CD4-positive, alpha-beta memory T cell (primary cell): ENCODE measurements around the gene MTMR4. TPM values are rescaled to one million over a fixed set of nuclear protein-coding genes. Genes with fewer than 3 reads are reported as not detected.

Source experiments
- CTCF ChIA-PET: fragments of 350-600 bp; sonication (Branson Sonifier 250); formaldehyde crosslinking; loops from one replicate; lab custom pipeline; 2021; ENCODE audit warnings: inconsistent platforms; ENCODE audit not compliant: partially characterized antibody; lab: Charles Lee
- POLR2A ChIA-PET: fragments of 350-600 bp; sonication (Branson Sonifier 250); formaldehyde crosslinking; loops from one replicate; lab custom pipeline; 2021; ENCODE audit not compliant: partially characterized antibody; lab: Charles Lee
- DNase-seq, 5 donors: peaks; one replicate each; pipeline versions ENCODE4 v3.0.0 to v3.0.0-alpha.2; 2020 to 2022; ENCODE audit warnings: mixed read lengths in 1 of 5
- H3K27ac ChIP-seq: one replicate; pipeline ENCODE4 v1.7.0; 2013; ENCODE audit warnings: low read depth, low read length
- H3K27me3 ChIP-seq: 2 replicates; pipeline ENCODE4 v1.7.0; 2013; ENCODE audit warnings: mild to moderate bottlenecking, low read length, moderate library complexity; ENCODE audit not compliant: insufficient read depth
- H3K36me3 ChIP-seq: 2 replicates; pipeline ENCODE4 v1.7.0; 2013; ENCODE audit warnings: mild to moderate bottlenecking, low read length, moderate library complexity; ENCODE audit not compliant: insufficient read depth
- H3K4me1 ChIP-seq: 2 replicates; pipeline ENCODE4 v1.7.0; 2013; ENCODE audit warnings: mild to moderate bottlenecking, low read length, moderate library complexity; ENCODE audit not compliant: insufficient read depth
- H3K4me3 ChIP-seq, 2 donors: one replicate each; pipeline ENCODE4 v1.7.0; 2013; ENCODE audit warnings: low read length in 2 of 2, mild to moderate bottlenecking in 1 of 2
- H3K9me3 ChIP-seq, 2 donors: one replicate each; pipeline ENCODE4 v1.7.0; 2013; ENCODE audit warnings: low read length in 2 of 2, control low read depth in 1 of 2; ENCODE audit not compliant: control insufficient read depth in 1 of 2
- H3K27ac Mint-ChIP-seq, 7 donors: one replicate each; pipeline ENCODE4 v1.8.0; 2020 to 2021; ENCODE audit warnings: mixed read lengths in 7 of 7, mild to moderate bottlenecking in 6 of 7, inconsistent platforms in 3 of 7, moderate library complexity in 3 of 7
- H3K27me3 Mint-ChIP-seq, 2 donors: one replicate each; pipeline ENCODE4 v1.8.0; 2020 to 2021; ENCODE audit warnings: mixed read lengths in 2 of 2
- H3K36me3 Mint-ChIP-seq, 2 donors: one replicate each; pipeline ENCODE4 v1.8.0; 2020 to 2021; ENCODE audit warnings: mixed read lengths in 2 of 2, inconsistent platforms in 1 of 2, mild to moderate bottlenecking in 1 of 2
- H3K4me1 Mint-ChIP-seq, 4 donors: one replicate each; pipeline ENCODE4 v1.8.0; 2020 to 2021; ENCODE audit warnings: mixed read lengths in 4 of 4, mild to moderate bottlenecking in 1 of 4
- H3K4me3 Mint-ChIP-seq, 8 donors: one replicate each; pipeline ENCODE4 v1.8.0; 2020 to 2021; ENCODE audit warnings: mixed read lengths in 8 of 8, mild to moderate bottlenecking in 7 of 8, moderate library complexity in 6 of 8, inconsistent platforms in 3 of 8
- H3K9me3 Mint-ChIP-seq, 8 donors: one replicate each; pipeline ENCODE4 v1.8.0; 2020 to 2021; ENCODE audit warnings: mixed read lengths in 8 of 8, mild to moderate bottlenecking in 5 of 8, inconsistent platforms in 3 of 8, moderate library complexity in 1 of 8
- intact Hi-C: fragments of 100-400 bp; cut with micrococcal nuclease; formaldehyde crosslinking; loops from one replicate; pipeline ENCODE4 v1.15.1; 2023
- polyA plus RNA-seq, 2 donors: library from polyadenylated mRNA; unstranded; fragments of 300-500 nt; fragmentation: Illumina TruSeq; gene quantifications; one replicate each; pipeline ENCODE4 v1.2.3, GENCODE V29; 2021
- total RNA-seq, 2 experiments: library from RNA; stranded (reverse); gene quantifications; one replicate each; pipeline ENCODE4 v1.2.3, GENCODE V29; 2021

The MTMR4 gene
- total and polyA plus RNA-seq, 4 experiments from 2014 or later, result 17.5 to 65.7 (median 41.9) TPM

- Histone ChIP-seq H3K9me3 (no peaks in the 10 kb centered on the region), H3K36me3 (no peaks in the 10 kb centered on the region), H3K27ac (no peak overlapping the region), H3K4me1 (no peaks in the 10 kb centered on the region), H3K4me3 (no peak overlapping the region), H3K27me3 (no peaks in the 10 kb centered on the region)
- Mint-ChIP-seq H3K4me3 (no peak overlapping the region), H3K27ac (no peak overlapping the region), H3K36me3 (no peaks in the 10 kb centered on the region), H3K4me1 (no peaks in the 10 kb centered on the region), H3K27me3 (peaks cover 0 to 5% of the 10 kb centered on the region in 2 donors), H3K9me3 (no peaks in the 10 kb centered on the region)
- intact Hi-C loops, result no loop called here
- POLR2A ChIA-PET, result no interaction called here
- CTCF ChIA-PET, result interaction anchor here (1.3 kb wide), 1 partner anchor 22 kb away, joined by 3 read pairs; no protein-coding TSS in a partner anchor
- no peak for DNase-seq
Measured at GRCh38 chr17:58538811-58539409, 24.5 kb upstream of the MTMR4 start.

DNA sequence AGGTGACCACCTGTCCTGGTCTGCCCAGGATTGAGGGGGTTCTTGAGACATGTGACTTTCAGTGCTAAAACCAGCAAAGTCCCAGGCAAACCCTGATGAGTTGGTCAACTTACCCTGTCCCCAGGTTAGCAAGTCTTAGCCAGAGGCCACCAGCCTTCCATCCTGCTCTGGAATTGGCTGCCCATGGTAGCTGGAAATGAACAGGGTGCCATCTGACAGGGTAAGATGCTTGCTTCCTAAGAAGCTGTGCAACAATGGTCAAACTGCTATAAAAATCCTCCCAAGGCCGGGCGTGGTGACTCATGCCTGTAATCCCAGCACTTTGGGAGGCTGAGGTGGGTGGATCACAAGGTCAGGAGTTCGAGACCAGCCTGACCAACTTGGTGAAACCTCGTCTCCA is 22.8 kb upstream of the MTMR4 start:
- no peak for DNase-seq
- no peaks in the 10 kb centered on the region for H3K9me3 Mint-ChIP-seq
- H3K9me3 ChIP-seq, result no peaks in the 10 kb centered on the region
- ChIA-PET CTCF (interaction anchor here (0.8 kb wide), 1 partner anchor 18 kb away, joined by 4 read pairs; no protein-coding TSS in a partner anchor), POLR2A (no interaction called here)
- no peak overlapping the region for H3K27ac Mint-ChIP-seq
- peaks cover 0 to 5% of the 10 kb centered on the region in 2 donors for H3K27me3 Mint-ChIP-seq
- H3K36me3 Mint-ChIP-seq, result no peaks in the 10 kb centered on the region
- no peaks in the 10 kb centered on the region for H3K36me3 ChIP-seq
- no peaks in the 10 kb centered on the region for H3K27me3 ChIP-seq
- H3K4me1 Mint-ChIP-seq, result peaks cover 0 to 2% (median 0%) of the 10 kb centered on the region in 4 donors
- H3K4me3 ChIP-seq, result no peak overlapping the region
- peaks cover 4% of the 10 kb centered on the region for H3K4me1 ChIP-seq
- no peak overlapping the region for H3K27ac ChIP-seq
- no peak overlapping the region for H3K4me3 Mint-ChIP-seq
- intact Hi-C loops, result no loop called here

DNA sequence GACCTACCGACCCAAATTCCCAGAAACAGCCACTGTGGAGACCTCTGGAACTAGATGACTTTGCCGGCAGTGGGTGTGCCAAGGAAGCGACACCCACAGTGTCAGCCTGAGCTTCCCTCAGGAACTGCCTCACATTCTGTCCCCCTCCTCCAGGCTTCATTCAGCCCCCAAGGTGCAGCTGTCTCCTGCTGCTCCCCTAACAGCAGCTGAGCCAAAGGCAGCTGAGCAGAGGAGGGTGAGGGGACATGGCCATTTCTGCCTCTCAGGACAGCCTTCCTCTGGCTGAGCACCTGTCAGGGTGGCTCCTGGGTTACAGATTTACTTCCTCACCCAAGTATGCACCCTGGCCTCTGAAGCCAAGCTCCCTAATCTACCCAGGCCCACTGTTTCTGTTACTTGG is 22.1 kb upstream of the MTMR4 start:
- Histone ChIP-seq H3K27me3 (no peaks in the 10 kb centered on the region), H3K4me3 (no peak overlapping the region), H3K9me3 (no peaks in the 10 kb centered on the region), H3K36me3 (no peaks in the 10 kb centered on the region), H3K4me1 (peaks cover 7% of the 10 kb centered on the region), H3K27ac (no peak overlapping the region)
- Mint-ChIP-seq H3K27me3 (peaks cover 0 to 5% of the 10 kb centered on the region in 2 donors), H3K4me3 (no peak overlapping the region), H3K9me3 (no peaks in the 10 kb centered on the region), H3K27ac (no peak overlapping the region), H3K4me1 (peaks cover 0 to 4% (median 0%) of the 10 kb centered on the region in 4 donors), H3K36me3 (no peaks in the 10 kb centered on the region)
- ChIA-PET POLR2A (no interaction called here), CTCF (no interaction called here)
- intact Hi-C loops, result no loop called here
- DNase-seq, result no peak

GRCh38 chr17:58535431-58535830 is 21.0 kb upstream of the MTMR4 start:
- POLR2A ChIA-PET, result interaction anchor here (0.6 kb wide), 1 partner anchor 11 kb away, joined by 3 read pairs; no protein-coding TSS in a partner anchor
- H3K4me3 ChIP-seq, result no peak overlapping the region
- CTCF ChIA-PET, result interaction anchor here (1.0 to 1.2 kb wide), 3 partner anchors 15 to 468 kb away, joined by 3 read pairs; no protein-coding TSS in a partner anchor
- intact Hi-C loops, result no loop called here
- H3K4me1 ChIP-seq, result peaks cover 11% of the 10 kb centered on the region
- H3K36me3 ChIP-seq, result no peaks in the 10 kb centered on the region
- H3K27me3 ChIP-seq, result no peaks in the 10 kb centered on the region
- H3K27ac Mint-ChIP-seq, result no peak overlapping the region
- no peaks in the 10 kb centered on the region for H3K9me3 Mint-ChIP-seq
- no peaks in the 10 kb centered on the region for H3K36me3 Mint-ChIP-seq
- no peak for DNase-seq
- H3K4me3 Mint-ChIP-seq, result no peak overlapping the region
- H3K9me3 ChIP-seq, result no peaks in the 10 kb centered on the region
- peaks cover 0 to 4% (median 0%) of the 10 kb centered on the region in 4 donors for H3K4me1 Mint-ChIP-seq
- H3K27ac ChIP-seq, result no peak overlapping the region
- H3K27me3 Mint-ChIP-seq, result peaks cover 0 to 5% of the 10 kb centered on the region in 2 donors

DNA sequence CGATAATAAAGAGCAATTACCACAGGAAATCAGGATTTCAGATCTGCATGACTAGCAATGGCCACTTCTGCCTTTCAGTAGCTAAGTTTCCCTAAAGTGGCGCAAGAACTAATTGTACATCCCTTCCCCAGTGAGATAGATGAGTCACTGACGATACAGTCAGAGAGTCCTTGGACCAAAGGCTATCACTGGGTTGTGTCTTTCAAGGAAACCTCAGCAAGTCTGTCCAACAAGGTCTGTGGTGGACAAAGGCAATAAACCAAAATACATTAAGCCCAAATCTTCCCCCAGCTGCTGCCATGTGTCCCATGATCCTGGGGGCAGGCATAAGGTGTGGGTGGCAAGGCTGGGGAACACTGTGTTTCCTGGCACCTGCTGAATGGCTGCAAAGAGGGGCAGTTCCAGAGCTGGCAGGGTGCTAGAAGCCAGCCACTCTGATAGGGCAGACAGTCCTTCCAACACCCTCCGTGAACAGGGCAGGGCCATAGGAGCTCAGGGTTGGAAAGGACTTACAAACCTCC is 20.5 kb upstream of the MTMR4 start:
- no peaks in the 10 kb centered on the region for H3K36me3 Mint-ChIP-seq
- no peak overlapping the region for H3K27ac Mint-ChIP-seq
- ChIA-PET CTCF (interaction anchor here (1.0 to 1.2 kb wide), 3 partner anchors 15 to 468 kb away, joined by 3 read pairs; no protein-coding TSS in a partner anchor), POLR2A (no interaction called here)
- no peaks in the 10 kb centered on the region for H3K9me3 ChIP-seq
- H3K9me3 Mint-ChIP-seq, result no peaks in the 10 kb centered on the region
- intact Hi-C loops, result no loop called here
- H3K36me3 ChIP-seq, result no peaks in the 10 kb centered on the region
- peak overlapping the region in 1 of 8 donors; percentile 25 for H3K4me3 Mint-ChIP-seq
- H3K4me3 ChIP-seq, result no peak overlapping the region
- peaks cover 0 to 4% (median 0%) of the 10 kb centered on the region in 4 donors for H3K4me1 Mint-ChIP-seq
- H3K27ac ChIP-seq, result no peak overlapping the region
- peaks cover 11% of the 10 kb centered on the region for H3K4me1 ChIP-seq
- peaks cover 0 to 6% of the 10 kb centered on the region in 2 donors for H3K27me3 Mint-ChIP-seq
- no peaks in the 10 kb centered on the region for H3K27me3 ChIP-seq
- DNase-seq, result no peak

DNA sequence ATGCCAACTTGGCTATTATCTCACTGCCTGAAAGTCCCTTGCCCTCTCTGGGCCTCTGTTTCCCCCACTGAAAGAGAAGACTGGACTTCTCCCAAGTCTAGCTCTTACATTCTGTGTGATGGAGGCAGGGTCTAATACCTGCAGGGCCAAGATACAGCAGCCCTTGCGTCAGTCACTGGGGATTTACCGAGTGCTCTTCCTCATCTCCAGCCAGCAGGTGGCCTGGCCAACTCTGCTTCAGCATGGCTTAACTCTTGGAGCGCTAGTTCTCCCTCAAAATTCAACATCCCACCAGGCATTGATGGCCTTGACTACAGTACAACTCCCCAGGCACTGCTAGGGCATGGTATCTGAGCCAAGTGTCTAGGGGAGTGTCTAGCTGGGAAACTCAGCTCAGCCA is 19.9 kb upstream of the MTMR4 start:
- H3K27ac ChIP-seq, result no peak overlapping the region
- Mint-ChIP-seq H3K9me3 (no peaks in the 10 kb centered on the region), H3K36me3 (no peaks in the 10 kb centered on the region), H3K4me3 (no peak overlapping the region), H3K27ac (no peak overlapping the region), H3K4me1 (peaks cover 0 to 4% (median 0%) of the 10 kb centered on the region in 4 donors), H3K27me3 (peaks cover 0 to 6% of the 10 kb centered on the region in 2 donors)
- ChIA-PET POLR2A (interaction anchor here (1.2 kb wide), 1 partner anchor 16 kb away, joined by 4 read pairs; no protein-coding TSS in a partner anchor), CTCF (interaction anchor here (1.0 to 1.2 kb wide), 3 partner anchors 14 to 469 kb away, joined by 3 read pairs; no protein-coding TSS in a partner anchor)
- intact Hi-C loops, result no loop called here
- peaks cover 11% of the 10 kb centered on the region for H3K4me1 ChIP-seq
- no peaks in the 10 kb centered on the region for H3K9me3 ChIP-seq
- DNase-seq, result no peak
- no peaks in the 10 kb centered on the region for H3K27me3 ChIP-seq
- H3K4me3 ChIP-seq, result no peak overlapping the region
- H3K36me3 ChIP-seq, result no peaks in the 10 kb centered on the region

DNA sequence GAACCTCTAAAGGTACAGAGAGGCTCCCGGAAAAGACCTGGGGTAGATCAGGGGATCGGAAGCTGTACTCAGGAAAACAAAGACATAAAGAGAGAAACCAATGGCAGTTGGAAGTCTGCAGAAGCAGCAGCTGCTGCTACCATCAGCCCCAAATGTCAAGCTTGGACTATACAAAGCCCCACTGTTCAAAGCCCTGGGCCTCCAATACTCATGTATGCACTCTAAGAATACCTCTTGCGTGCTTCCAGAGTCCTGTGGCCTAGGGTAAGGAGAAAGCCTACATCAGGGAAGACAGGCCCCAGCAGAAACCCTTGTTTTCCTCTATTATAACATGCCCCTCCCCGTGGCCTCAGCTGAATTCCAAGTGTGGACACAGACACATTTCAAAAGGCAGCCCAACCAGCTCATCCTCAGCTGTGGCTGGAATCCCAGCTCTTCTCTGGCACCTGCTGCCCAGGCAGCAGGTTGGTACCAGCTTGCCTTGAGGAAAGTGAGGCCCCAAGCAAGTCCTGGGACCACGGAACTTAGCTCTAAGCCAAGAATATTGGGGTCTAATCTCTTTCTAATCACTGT is 19.3 kb upstream of the MTMR4 start:
- H3K9me3 ChIP-seq, result no peaks in the 10 kb centered on the region
- Mint-ChIP-seq H3K27me3 (peaks cover 0 to 6% of the 10 kb centered on the region in 2 donors), H3K4me3 (peak overlapping the region in 1 of 8 donors; percentile 67), H3K4me1 (peaks cover 0 to 4% (median 0%) of the 10 kb centered on the region in 4 donors), H3K36me3 (no peaks in the 10 kb centered on the region), H3K27ac (no peak overlapping the region), H3K9me3 (no peaks in the 10 kb centered on the region)
- H3K27ac ChIP-seq, result no peak overlapping the region
- H3K4me1 ChIP-seq, result peaks cover 11% of the 10 kb centered on the region
- no peaks in the 10 kb centered on the region for H3K27me3 ChIP-seq
- ChIA-PET CTCF (interaction anchor here (1.0 to 2.7 kb wide), 2 partner anchors 15 to 45 kb away, joined by 3 to 11 read pairs; no protein-coding TSS in a partner anchor), POLR2A (interaction anchor here (1.2 kb wide), 1 partner anchor 15 kb away, joined by 4 read pairs; no protein-coding TSS in a partner anchor)
- intact Hi-C loops, result no loop called here
- no peak for DNase-seq
- no peaks in the 10 kb centered on the region for H3K36me3 ChIP-seq
- H3K4me3 ChIP-seq, result no peak overlapping the region
